Heart left ventricle (tissue), 16 donors: ENCODE data around the gene TRIM66. TPM values are rescaled to one million over a fixed set of nuclear protein-coding genes. Genes with fewer than 3 reads are reported as not detected.
A peak's percentile ranks its signal among the peaks of the same experiment; 100 is the strongest.

ENCODE experiments used
- ATAC-seq, 4 donors: fragments of 200-7000 bp; cut with Tn5 transposase; one replicate each; pipeline ENCODE4 v1.9.1; 2020 to 2022; ENCODE audit warnings: moderate library complexity in 4 of 4, mild to moderate bottlenecking in 3 of 4, moderate number of reproducible peaks in 1 of 4
- DNase-seq, 5 donors: peaks; one replicate each; pipeline ENCODE4 v3.0.0-alpha.2; 2020
- H3K27ac ChIP-seq, 12 donors: fragments of 200-600 bp; sonication (generic) in 4 of 12; one replicate each; pipeline versions ENCODE4 v1.5.0 to v1.8.0; 2016 to 2022; ENCODE audit warnings: mild to moderate bottlenecking in 2 of 12
- H3K27me3 ChIP-seq, 9 donors: fragments of 200-600 bp; sonication (generic) in 2 of 9; one replicate each; pipeline versions ENCODE4 v1.5.1 to v1.8.0; 2016 to 2022; ENCODE audit warnings: mild to moderate bottlenecking in 3 of 9
- H3K36me3 ChIP-seq, 9 donors: fragments of 200-600 bp; sonication (generic) in 2 of 9; one replicate each; pipeline versions ENCODE4 v1.5.0 to v1.8.0; 2018 to 2022; ENCODE audit warnings: mild to moderate bottlenecking in 2 of 9
- H3K4me1 ChIP-seq, 12 donors: fragments of 200-600 bp; sonication (generic) in 4 of 12; one replicate each; pipeline versions ENCODE4 v1.5.0 to v1.8.0; 2016 to 2022; ENCODE audit warnings: mild to moderate bottlenecking in 3 of 12
- H3K4me3 ChIP-seq, 12 donors: fragments of 200-600 bp; sonication (generic) in 4 of 12; one replicate each; pipeline versions ENCODE4 v1.5.0 to v1.8.0; 2017 to 2022; ENCODE audit warnings: mild to moderate bottlenecking in 9 of 12, moderate library complexity in 4 of 12
- H3K9me3 ChIP-seq, 12 donors: fragments of 200-600 bp; sonication (generic) in 4 of 12; one replicate each; pipeline versions ENCODE4 v1.5.0 to v1.8.0; 2016 to 2022; ENCODE audit warnings: mild to moderate bottlenecking in 1 of 12
- POLR2A ChIP-seq, 2 donors: fragments of 450-650 bp; IDR thresholded peaks; one replicate each; pipeline ENCODE4 v1.6.1; 2017; ENCODE audit warnings: antibody characterized with exemption in 2 of 2, mild to moderate bottlenecking in 2 of 2, moderate library complexity in 2 of 2
- WGBS, 4 donors: extraction: QIAGEN DNeasy Blood & Tissue Kit in 2 of 4; methylation state at CpG; one replicate each; pipeline versions ENCODE4 v1.1.5 to v1.1.7; 2013 to 2018; 5-methylcytosine and 5-hydroxymethylcytosine counted together
- intact Hi-C, 10 donors: fragments of 100-400 bp; cut with DNase I; formaldehyde crosslinking; loops; one replicate each; pipeline versions ENCODE4 v1.11.1 to v1.14.2; 2022
- polyA plus RNA-seq, 2 donors: library from polyadenylated mRNA; stranded (reverse); fragments of 200-250 nt; gene quantifications; one replicate each; pipeline ENCODE4 v1.2.3, GENCODE V29; 2013
- total RNA-seq, 9 donors: library from RNA; depleted of rRNA in 2 of 9; stranded (reverse); fragments of >200 nt in 2 of 9; fragmentation: NEBNext Ultra II Directional in 3 of 9; extraction: Animal tissue kit (Norgen Biotek cat#: 25700) in 3 of 9; gene quantifications; one replicate each; pipeline versions ENCODE4 v1.1.0 to v1.2.4, GENCODE V29; 2016 to 2023
- TF ChIP-seq, protein P1 (sequence below), 12 donors: fragments of 200-600 bp; sonication (generic) in 4 of 12; IDR thresholded peaks; one replicate each; pipeline versions ENCODE4 v1.5.0 to v1.8.0; 2018 to 2022; ENCODE audit warnings: antibody characterized with exemption in 12 of 12, mild to moderate bottlenecking in 5 of 12
- donor health status: ischemic (EF 13 %, LVEDD 7.1; RV severe dilation, severe dysfunction).
- donor health status: healthy with polysubstance abuse.
- donor health status: DM: no; HTN: yes; CAD: no.
- donor health status: DM: no; HTN: no; CAD: no.
- donor health status: ischemic (EF 25% LVEDD 6.9; RV normal size, moderate dysfunction).
- donor health status: ischemic (EF 25% LVEDD 5.7; RV mildly dilated, moderate dysfunction).
- donor health status: healthy.
- donor health status: DM: yes; HTN: yes; CAD: no.
- donor health status: ischemic (EF 35%, LVEDD 5.7; RV mildly dilated, moderate dysfunction).
- donor health status: nonischemic (EF 11% LVEDD 7.7; RV severe dilation, severe dysfunction).
- donor health status: DM: yes; HTN: yes; CAD: no.
- donor health status: PGD.
- donor health status: ischemic (EF 29% LVEDD 5.4; RV normal size, mild dysfunction).
- donor health status: nonischemic (EF 23%, LVEDD 6.1; RV moderate dilation, normal function).

Gene TRIM66
- total and polyA plus RNA-seq, 11 donors: 0.71 to 10.1 (median 3.8) TPM

- peaks cover 0 to 73% (median 28%) of the 10 kb centered on the region in 9 donors for H3K36me3 ChIP-seq
- intact Hi-C loops: no loop called here
- 76 to 97% (median 96%) methylated on average over 2 of the region's 2 CpGs for WGBS, 4 donors
- no peak for ATAC-seq
- H3K27me3 ChIP-seq: no peaks in the 10 kb centered on the region
- H3K4me3 ChIP-seq: no peak overlapping the region
- DNase-seq: no peak
- no peak overlapping the region for H3K27ac ChIP-seq
- TF ChIP-seq, protein P1, sequence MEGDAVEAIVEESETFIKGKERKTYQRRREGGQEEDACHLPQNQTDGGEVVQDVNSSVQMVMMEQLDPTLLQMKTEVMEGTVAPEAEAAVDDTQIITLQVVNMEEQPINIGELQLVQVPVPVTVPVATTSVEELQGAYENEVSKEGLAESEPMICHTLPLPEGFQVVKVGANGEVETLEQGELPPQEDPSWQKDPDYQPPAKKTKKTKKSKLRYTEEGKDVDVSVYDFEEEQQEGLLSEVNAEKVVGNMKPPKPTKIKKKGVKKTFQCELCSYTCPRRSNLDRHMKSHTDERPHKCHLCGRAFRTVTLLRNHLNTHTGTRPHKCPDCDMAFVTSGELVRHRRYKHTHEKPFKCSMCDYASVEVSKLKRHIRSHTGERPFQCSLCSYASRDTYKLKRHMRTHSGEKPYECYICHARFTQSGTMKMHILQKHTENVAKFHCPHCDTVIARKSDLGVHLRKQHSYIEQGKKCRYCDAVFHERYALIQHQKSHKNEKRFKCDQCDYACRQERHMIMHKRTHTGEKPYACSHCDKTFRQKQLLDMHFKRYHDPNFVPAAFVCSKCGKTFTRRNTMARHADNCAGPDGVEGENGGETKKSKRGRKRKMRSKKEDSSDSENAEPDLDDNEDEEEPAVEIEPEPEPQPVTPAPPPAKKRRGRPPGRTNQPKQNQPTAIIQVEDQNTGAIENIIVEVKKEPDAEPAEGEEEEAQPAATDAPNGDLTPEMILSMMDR (IDR thresholded peaks at IDR 0.05): no peak
- no peak for TF ChIP-seq POLR2A (IDR thresholded peaks at IDR 0.05)
- H3K9me3 ChIP-seq: peaks cover 0 to 9% (median 0%) of the 10 kb centered on the region in 12 donors
- H3K4me1 ChIP-seq: no peaks in the 10 kb centered on the region
These were observed 46.3 kb downstream of the TRIM66 start for GRCh38 chr11:8636127-8636526.

DNA sequence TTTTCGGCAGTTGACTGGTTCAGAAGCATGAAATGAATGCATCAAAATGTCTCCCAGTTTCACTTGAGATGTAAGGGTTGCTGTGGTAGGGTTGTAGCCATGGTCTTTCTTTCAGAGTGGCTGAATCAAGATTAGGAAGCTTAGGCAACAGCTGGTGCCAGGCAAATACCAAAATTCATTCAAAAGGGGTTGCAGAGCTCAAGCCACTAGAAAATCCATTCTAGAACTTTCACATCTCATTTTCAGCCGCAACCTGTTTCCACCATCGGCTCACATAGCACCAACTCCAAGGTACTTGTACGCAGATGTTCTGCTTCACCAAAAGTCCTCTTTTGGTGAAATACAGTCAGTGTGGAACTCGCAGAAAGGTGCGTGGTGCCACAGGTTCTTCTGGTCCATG is 48.0 kb downstream of the TRIM66 start:
- TF ChIP-seq, protein P1 (IDR thresholded peaks at IDR 0.05): no peak
- no peak for TF ChIP-seq POLR2A (IDR thresholded peaks at IDR 0.05)
- peaks cover 0 to under 1% (median 0%) of the 10 kb centered on the region in 12 donors for H3K4me1 ChIP-seq
- intact Hi-C loops: no loop called here
- H3K27me3 ChIP-seq: no peaks in the 10 kb centered on the region
- H3K36me3 ChIP-seq: peaks cover 0 to 63% (median 20%) of the 10 kb centered on the region in 9 donors
- DNase-seq (no peak), ATAC-seq (no peak)
- H3K4me3 ChIP-seq: no peak overlapping the region
- H3K9me3 ChIP-seq: peaks cover 0 to 9% (median 0%) of the 10 kb centered on the region in 12 donors
- WGBS, 4 donors: 95 to 96% (median 96%) methylated on average over 6 of the region's 6 CpGs
- no peak overlapping the region for H3K27ac ChIP-seq

DNA sequence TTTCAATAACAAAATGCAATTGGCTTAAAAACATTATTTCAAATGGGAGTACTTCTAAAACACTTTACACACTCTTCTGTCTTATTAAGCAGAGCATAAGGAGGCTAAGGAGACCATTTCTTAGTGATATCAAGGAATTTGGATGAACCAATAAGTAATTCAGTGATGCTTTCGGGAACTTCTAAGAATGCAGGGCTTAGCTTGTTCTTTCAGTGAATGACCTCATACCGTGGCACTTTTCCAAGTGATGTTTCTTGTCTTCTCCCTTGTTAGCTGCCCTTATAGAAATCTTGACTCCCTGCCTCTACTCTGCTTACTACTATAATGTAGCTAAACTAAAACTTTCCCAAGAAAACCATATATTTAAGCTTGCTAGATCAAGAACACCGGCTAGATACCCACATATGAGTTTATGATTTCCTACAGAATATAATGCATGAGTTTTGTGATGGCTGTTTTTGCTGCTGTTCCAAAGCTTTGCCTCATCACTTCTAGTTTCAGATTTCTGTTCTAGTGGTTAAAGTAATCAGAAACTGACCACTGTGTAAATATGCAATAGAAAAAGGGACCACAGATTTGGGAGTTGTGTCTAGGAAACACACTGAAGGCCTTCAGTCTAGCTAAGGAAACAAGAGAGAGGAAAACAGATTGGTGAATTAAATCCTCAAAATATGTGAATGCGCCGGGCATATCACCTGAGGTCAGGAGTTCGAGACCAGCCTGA is 50.9 kb downstream of the TRIM66 start:
- intact Hi-C loops: no loop called here
- H3K4me3 ChIP-seq: no peak overlapping the region
- no peak overlapping the region for H3K27ac ChIP-seq
- H3K27me3 ChIP-seq: no peaks in the 10 kb centered on the region
- WGBS, 4 donors: 77 to 82% (median 81%) methylated on average over 6 of the region's 6 CpGs
- H3K4me1 ChIP-seq: peaks cover 0 to 8% (median 0%) of the 10 kb centered on the region in 12 donors
- ATAC-seq: no peak
- TF ChIP-seq POLR2A (IDR thresholded peaks at IDR 0.05): no peak
- TF ChIP-seq, protein P1 (IDR thresholded peaks at IDR 0.05): no peak
- peaks cover 0 to 6% (median 0%) of the 10 kb centered on the region in 12 donors for H3K9me3 ChIP-seq
- no peak for DNase-seq
- peaks cover 0 to 34% (median 8%) of the 10 kb centered on the region in 9 donors for H3K36me3 ChIP-seq

GRCh38 chr11:8624698-8625097 is 57.8 kb downstream of the TRIM66 start:
- Histone ChIP-seq H3K27me3 (no peaks in the 10 kb centered on the region), H3K36me3 (peaks cover 0 to 57% (median 11%) of the 10 kb centered on the region in 9 donors), H3K4me1 (peaks cover 0 to 17% (median 0%) of the 10 kb centered on the region in 12 donors), H3K9me3 (no peaks in the 10 kb centered on the region), H3K27ac (no peak overlapping the region), H3K4me3 (no peak overlapping the region)
- intact Hi-C loops: no loop called here
- DNase-seq (peak in 2 of 5 donors; percentile 29 to 57), ATAC-seq (peak; percentile 36 to 93 (median 77))
- TF ChIP-seq, protein P1 (IDR thresholded peaks at IDR 0.05): no peak
- TF ChIP-seq POLR2A (IDR thresholded peaks at IDR 0.05): no peak
- WGBS, 4 donors: 33 to 70% (median 57%) methylated on average over 1 to 2 of the region's 2 CpGs
